ENCODE results near the gene SELENOH.

Gene SELENOH

DNA sequence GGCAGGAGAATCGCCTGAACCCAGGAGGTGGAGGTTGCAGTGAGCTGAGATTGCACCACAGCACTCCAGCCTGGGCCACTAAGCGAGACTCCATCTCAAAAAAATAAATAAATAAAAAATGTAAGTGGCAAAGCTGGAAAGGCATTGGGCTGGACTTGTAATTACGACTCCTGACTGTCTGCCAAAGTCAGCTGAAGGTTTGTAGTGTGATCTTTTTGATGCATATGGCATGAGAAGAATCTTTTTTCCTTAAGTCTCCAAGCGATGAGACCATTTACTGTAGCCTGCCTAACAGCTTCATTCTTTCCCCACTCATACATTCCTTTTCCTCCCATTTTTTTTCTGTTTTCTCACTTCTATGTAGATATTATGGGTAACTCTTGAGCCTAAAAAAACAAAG lies 45.1 kb downstream of the SELENOH start:
- DNase-seq = no peak

DNA sequence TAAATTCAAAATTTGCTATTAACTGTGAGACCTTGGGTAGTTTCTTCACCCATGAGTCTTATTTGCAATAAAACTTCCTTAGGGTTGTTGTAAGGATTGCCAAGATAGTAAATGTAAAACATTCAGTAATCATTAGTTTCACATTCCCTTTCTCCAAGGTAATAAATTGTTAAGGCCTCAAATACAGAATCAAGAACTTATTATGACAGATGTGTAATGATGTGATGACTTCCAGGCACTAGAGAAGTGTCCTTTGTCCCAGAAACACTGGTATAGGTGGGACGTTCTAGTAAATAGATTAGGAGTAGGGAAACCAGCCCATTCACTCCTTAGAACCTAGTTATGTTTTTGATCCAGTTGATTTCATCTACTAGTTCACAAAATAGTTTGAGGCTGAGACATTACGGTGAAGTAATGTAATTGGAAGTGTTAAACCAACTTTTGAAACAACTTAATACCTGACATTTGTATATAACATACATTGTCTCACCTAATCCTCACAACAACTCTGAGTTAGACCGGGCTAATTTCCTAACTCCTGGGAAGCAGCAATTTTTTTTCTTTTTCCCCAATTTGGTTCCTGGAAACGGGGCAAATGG lies 45.8 kb downstream of the SELENOH start:
- no peak for DNase-seq

DNA sequence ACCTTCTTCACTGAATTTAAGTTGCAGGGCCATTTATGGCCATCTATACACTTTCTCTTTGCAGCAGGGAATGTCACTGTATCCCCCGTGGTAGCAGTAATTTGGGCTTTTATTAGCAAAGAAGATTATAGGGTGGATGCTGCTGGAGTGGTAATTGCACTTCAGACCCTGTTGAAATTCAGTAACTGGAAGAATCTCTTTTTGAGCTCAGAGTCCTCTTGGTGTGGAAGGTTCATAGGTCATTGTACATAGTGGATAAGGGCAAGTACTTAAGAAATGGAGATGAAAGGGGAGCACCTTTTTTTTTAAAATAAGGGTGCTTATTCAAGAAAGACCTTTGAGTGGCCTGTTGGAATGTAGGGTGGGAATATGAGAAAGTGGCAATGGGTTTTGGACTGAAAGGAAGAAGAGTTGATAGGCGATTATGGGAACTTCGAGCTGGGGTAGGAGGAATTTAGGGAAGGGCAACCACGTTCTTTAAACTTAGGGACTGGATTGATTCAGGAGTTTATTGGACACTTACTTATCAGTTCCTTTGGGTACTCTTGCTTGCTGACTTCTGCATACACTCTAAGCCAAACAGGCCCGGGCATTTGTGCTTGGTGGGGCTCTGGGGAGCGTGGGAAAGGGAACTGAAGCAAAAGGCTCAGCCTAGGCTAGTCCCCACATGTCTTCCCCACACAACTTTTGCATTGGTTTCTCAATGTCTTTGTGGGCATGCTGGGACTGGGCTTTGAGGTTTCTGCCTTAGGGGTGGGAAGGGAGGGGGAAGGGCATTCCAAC lies 46.8 kb downstream of the SELENOH start:
- no peak for DNase-seq

DNA sequence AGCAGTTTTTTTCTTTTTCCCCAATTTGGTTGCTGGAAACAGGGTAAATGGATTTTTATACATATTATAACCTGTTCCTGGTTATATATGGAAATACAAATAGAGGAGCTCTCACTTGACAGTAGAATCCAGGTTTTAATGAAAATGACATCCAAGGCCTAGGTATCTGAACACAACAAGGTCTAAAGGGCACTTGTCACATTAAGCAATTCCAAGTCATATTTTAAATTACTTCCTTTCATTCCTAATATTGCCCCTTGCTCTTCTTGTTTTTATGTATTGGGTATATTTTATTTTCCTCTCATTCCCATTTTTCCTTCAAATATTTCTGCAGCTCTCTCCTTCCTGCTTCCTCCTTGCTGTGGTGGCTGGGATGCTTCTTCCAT lies 47.4 kb downstream of the SELENOH start:
- DNase-seq = no peak

DNA sequence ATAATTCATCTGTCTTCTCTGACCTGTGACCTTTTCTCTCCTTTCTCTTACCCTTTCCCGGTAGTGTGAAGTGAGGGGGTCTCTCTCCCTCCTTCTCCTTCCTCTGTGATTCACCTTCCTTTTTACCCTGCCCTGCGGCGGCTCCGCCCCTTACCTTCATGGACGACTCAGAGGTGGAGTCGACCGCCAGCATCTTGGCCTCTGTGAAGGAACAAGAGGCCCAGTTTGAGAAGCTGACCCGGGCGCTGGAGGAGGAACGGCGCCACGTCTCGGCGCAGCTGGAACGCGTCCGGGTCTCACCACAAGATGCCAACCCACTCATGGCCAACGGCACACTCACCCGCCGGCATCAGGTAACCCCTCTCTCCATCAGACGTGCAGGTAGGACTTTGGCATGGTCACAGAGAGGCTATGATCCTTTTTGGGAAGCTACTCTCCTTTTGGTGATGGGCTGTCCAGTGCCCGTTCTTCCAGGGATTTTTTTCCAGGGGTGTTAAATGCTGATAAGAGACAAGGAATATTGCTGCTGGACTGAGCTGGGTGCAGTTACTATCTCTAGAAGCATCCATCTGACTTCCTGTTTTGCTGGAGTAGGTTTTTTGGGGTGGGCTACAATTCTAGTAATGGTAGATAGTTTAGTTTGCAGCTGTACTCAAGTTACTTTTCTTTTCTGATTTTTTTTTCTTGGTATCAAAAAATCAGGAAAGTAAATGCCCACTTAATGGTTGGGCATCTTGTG lies 50.2 kb downstream of the SELENOH start:
- no peak for DNase-seq

DNA sequence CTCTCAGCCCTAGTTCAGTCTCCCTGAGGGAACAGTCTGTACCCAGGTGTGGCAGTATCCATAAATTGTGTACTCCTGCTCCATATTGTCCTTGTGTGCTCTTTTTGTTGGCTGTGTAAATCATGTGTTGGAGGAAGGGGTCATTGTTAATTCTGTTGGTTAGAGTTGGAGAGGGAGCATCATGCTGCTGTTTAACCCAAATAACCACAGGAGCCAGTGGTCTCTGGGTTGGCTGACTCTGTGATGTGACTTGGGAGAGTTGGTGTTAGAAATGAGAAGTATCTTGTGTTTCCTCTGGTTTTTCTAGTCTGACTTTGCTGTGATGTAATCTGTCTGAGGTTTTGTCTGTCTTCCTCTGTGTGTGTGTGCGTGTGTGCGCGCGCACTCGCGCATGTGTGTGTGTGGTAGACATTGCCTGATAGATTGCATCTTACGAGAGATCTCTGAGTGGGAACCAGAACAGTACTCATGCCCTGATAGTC lies 50.8 kb downstream of the SELENOH start:
- DNase-seq = peak; percentile 94

DNA sequence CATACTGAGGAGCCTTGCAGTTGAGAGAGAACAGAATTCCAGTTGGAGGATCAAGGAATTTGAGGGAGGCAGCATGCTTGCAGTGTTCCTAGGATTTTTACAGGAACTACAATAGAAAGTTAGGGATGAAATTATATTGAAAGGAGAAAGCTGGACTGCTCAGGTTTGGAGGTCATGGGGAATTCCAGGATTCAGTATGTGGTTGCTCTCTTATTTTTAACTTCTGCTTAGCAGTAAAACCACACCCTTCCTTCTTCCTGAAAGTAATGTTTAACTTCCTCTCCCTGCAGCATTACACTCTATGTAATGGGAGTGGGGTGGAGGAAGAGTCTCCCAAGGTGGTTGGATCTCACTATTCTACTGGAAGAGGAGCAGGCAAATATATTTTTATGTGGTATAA lies 51.6 kb downstream of the SELENOH start:
- peak; percentile 19 for DNase-seq
